ENCODE data around the gene KCTD17.

KCTD17 gene

DNA sequence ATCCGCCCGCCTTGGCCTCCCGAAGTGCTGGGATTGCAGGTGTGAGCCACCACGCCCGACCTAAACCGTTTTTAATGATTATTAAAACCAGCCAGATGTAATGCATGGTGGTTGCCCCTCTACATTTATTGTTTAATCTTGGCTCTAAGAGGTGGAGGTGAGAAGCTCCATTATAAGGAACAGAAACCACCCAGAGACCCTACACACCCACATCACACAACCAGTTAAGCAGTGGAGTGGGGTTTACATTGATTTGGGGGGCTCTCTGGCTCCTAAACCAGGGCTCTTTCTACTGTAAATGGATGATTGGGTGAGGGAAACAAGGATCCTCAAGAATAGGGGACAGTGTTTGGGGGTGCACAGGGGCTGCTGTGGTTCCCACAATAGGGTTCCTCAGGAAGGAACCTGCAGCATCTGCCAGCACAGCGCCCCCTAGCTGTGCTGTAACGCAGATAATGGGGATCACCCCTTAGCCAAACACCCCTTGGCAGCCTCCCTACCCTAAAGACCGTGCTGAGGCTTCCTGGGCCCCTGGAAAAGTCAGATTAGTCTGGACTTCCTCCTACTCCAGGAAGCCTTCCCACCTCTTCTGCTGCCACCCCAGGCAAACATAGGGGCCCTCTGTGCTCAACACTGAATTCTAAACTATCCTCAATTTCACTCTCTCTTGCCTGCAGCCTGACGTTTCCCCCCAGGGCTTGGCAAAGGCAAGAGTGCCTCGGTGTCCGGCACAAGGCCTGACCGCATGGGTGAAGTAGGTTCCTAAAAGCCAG lies 29.6 kb upstream of the KCTD17 start:
- peak; percentile 82 for DNase-seq

- no peak for DNase-seq
These were observed 28.8 kb upstream of the KCTD17 start for GRCh38 chr22:37022483-37023337.

DNA sequence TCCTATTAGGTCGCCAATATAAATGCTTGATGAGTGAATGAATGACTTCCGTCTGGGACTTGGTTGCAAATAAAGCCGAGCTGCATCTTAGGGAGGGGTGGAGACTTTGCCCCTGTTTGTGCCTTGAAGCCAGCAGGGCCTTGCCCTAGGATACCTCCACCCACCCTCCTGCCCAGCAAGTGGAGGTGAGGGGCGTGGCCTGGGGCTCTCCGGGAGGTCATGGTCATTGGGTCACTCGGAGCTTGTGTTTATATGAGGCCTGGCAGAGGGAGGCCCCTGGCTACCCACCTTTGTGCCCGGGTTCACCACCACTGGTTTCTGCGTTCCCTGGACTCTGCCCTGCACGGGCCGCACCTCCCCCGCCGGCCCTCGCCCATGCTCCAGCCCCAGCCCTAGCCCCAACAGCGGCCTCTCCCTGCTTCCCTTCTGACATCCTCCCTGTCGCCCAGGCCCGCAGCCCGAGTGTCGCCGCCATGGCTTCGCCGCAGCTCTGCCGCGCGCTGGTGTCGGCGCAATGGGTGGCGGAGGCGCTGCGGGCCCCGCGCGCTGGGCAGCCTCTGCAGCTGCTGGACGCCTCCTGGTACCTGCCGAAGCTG lies 27.7 kb upstream of the KCTD17 start:
- no peak for DNase-seq

- no peak for DNase-seq
These were observed 27.0 kb upstream of the KCTD17 start for GRCh38 chr22:37024339-37025157.

- DNase-seq: no peak
These were observed 26.0 kb upstream of the KCTD17 start for GRCh38 chr22:37025500-37026070.

- no peak for DNase-seq
These were observed 25.2 kb upstream of the KCTD17 start for GRCh38 chr22:37026325-37026724.

DNA sequence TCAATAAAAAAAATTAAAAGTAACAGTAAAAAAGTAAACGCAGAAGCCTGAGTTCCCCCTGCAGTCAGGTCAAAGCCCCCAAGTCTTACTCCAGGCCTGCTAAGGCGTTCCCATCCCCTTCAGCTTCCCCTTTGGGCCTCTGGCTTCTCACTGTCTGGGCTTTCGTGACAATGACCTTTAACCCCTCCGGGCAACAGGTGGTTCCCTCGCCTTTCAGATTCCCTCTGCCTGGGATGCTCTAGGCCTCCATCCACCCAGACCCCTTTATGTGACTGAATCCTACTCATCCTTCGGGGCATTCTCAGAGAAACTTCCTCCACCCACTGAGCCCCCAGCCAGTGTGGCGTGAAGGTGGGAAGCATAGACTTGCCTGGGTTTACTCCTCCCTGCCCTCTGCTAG lies 24.0 kb upstream of the KCTD17 start:
- no peak for DNase-seq

GRCh38 chr22:37028692-37029674 lies 22.6 kb upstream of the KCTD17 start:
- DNase-seq: no peak

DNA sequence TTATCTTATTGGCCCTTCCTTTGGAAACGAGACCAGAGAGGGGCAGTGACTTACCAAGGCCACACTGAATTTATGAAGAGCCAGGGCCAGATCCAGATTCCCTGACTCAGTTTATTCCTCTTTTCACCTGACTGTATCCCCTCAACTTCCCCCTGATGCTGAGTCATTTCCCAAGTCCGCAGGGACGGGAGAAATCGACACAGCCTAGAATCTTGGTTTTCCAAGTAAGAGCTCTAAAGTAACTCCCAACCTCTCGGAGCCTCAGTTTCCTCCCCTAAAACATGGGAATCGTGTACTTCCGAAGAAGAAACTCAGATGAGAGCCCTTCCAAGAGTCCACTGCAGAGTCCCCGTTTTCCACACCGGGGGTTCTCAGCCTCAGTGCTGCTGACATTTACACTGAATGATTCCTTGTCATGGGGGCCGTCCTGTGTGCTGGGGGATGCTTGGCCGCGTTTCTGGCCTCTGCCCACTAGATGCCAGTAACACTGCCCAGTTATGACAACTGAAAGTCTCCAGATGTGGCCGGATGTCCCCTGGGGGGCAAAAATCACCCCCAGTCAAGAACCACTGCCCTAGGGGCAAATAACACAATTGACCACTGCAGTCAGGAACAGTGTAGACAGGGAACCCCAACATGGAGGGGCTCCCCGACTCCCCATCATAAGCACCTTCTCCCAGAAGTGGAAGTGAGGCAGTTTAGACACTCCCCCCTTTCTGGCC lies 20.8 kb upstream of the KCTD17 start:
- DNase-seq: no peak

DNA sequence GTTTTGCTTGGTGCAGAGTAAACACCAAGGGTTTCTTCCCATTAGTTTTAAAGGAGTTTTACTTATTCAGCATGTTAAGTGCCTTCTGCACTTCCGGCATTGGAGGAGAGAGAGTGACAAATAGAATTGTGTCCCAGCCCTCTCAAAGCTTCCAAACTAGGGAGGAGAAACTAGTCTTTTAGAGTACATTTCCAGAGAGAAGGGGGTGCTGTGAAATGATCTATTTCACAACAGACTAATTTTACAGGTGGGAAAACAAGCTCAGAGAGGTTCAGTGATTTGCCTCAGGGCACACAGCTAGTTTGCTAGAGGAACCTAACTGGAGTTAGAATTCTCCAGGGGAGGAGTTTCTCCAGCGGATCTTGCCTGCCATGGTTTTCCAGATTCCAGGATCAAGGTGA lies 19.4 kb upstream of the KCTD17 start:
- no peak for DNase-seq

DNA sequence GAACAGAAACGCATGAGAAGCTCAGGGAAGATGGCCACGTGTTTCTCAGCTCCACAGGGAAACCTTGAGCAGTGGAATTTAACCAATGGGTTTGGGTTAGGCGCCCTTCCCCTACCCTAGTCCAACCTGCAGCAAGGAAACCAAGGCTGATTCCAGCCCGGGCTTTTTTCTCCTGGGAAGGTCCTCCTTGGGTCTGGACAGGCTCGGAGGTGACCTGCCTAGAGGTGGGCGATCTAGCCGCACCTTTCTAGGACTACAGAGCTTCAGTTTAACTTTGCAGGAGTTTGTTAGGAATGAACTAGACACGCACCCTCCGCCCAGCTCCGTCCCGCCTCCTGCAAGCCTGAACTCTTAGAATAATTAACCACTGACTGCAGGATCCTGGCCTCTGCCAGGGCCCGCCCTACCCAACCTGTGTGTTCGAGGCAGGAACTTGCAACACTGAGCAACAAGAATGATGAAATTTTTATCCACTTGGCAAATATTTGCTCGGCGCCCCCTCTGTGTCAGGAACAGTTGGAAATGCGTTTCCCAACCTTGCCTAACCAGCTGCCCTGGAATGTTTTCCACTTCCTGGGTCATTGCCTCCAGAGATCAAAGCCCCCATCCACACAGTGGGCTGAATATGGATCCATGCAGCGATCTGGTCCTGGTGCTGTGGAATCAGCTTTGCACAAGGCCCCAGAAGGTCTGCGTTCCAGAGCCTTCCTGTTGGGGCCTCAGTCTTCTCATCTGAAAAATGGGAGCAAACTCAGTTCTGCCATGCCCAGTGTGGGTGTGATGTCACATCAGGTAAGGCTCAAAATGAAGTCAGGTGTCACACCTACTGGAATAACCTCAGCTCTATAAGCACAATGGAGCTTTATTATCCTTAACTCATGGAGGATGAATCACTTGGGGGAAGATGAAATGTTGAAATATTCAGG lies 18.7 kb upstream of the KCTD17 start:
- no peak for DNase-seq

DNA sequence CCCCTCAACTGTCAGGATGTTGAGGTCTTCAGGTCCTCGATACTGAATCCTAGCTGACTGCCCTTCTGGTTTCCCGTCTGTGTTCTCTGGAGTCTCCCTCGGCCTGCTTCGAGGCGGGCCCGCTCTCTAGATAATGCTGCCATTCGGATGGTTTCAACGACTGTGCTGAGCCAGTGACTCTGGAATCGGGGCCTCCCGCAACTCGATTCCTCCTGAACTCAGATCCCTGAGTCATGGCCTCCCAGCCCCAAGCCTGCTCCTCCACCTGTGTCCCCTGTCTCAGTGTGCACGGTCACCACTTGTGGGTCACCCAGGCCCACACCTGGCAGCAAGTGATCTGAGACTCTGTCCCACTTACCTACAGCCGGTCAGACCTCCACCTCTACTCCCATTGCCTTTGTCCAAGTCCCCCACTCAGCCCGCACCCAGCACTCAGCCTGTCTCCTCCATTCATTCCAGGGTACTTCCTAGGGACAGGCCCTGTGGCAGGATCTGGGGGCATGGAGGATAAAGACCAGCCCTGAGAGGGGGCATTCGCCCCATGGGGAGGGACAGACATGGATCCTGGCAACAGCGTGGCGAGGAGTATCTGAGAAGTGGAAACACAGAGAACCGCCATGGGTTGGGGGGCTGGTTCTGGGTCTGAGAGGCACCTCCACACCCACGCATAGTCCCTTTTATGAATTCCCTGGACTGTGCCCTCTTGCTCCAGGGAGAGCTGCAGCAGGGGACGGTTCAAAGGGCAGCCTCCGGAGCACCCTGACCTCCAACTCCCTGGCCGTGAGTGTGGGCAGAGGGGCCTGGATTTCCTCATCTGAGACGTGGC lies 17.7 kb upstream of the KCTD17 start:
- DNase-seq: no peak

DNA sequence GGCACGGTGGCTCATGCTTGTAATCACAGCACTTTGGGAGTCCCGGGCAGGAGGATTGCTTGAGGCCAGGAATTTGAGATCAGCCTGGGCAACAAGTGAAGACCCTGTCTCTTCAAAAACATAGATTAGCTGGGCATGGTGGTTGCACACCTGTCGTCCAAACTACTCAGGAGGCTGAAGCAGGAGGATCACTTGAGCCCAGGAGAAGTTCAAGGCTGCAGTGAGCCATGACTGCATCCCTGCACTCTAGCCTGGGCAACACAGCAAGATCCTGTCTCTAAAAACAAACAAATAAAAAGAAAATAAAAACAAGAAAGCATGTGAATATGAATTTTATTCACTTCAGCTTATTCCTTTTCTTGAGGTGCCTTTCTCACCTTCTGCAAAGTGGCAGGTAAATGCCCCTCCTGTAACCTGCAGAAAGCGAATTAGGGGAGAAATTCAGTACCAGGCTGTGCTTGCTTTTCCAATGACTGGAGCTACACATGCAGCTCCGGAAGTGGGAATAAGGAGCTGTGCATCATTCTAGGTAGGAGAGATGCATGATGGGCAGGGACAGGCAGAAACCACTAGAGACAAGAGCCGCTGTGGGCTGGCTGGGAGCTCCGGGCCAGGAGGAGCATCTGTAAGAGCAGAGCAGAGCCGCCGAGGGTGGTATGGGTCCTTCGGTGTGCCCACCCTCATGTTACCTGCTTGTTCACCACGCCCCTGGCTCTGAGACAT lies 14.7 kb upstream of the KCTD17 start:
- DNase-seq: no peak

- DNase-seq: no peak
These were observed 13.9 kb upstream of the KCTD17 start for GRCh38 chr22:37037669-37038068.

- DNase-seq: no peak
These were observed 12.1 kb upstream of the KCTD17 start for GRCh38 chr22:37039466-37039865.

DNA sequence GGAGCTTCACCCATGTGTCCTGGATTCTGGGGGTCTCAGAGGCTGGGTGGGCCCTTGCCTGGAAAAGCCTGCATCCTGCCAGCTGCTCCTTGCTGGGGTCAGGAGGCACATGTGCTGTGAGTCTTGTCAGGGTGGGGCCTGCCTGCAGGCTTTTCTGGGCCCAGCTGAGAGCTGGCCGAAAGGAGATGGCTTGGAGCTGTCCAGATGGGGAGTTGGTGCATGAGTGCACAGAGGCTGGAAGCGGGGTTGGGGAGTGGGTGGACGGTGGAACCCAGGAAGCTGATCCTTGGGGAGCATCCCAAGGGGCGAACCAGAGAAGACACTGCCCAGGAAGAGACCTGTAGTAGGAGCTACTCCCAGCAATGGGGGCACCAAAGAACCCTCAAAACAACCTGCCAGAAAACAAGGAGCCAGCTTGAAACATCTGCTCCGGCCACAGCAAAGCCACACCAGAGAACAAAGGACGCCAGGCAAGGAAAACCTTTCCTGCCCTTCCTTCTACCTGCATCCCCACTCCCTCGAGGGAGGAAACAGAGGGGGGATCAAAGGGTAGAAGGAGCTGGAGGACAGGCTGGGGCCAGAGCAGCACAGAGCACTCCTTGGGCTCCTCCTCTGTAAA lies 8.2 kb upstream of the KCTD17 start:
- no peak for DNase-seq

- DNase-seq: peak; percentile 78
These were observed 7.6 kb upstream of the KCTD17 start for GRCh38 chr22:37043828-37044538.
